OCI-LY7 (cell line): ENCODE data around the gene ZNF467. TPM values are rescaled to one million over a fixed set of nuclear protein-coding genes. Genes with fewer than 3 reads are reported as not detected.

Experiments
- BruUV-seq: library from RNA; stranded (reverse); fragments of 400-500 nt; replicated peaks from 2 replicates; lab custom pipeline; 2021; lab: Mats Ljungman, UMichigan
- CTCF ChIA-PET: fragments of 300-600 bp; sonication (Branson Sonifier 250); formaldehyde crosslinking; loops from one replicate; lab custom pipeline; 2022; ENCODE audit warnings: antibody characterized with exemption; ENCODE audit not compliant: unreplicated experiment; lab: Charles Lee
- POLR2A ChIA-PET: fragments of 300-600 bp; sonication (Branson Sonifier 250); formaldehyde crosslinking; loops from one replicate; lab custom pipeline; 2022; ENCODE audit warnings: antibody characterized with exemption; lab: Charles Lee
- DNase-seq: peaks from one replicate; pipeline ENCODE4 v3.0.0-alpha.2; 2015; ENCODE audit warnings: low spot score
- H2AFZ ChIP-seq: fragments of 200-600 bp; sonication (generic), shearing (Covaris generic); 2 replicates; pipeline ENCODE4 v1.6.1; 2014; ENCODE audit warnings: mild to moderate bottlenecking, antibody characterized with exemption, low read length, moderate library complexity
- H3K27ac ChIP-seq: fragments of 200-600 bp; sonication (generic); 2 replicates; pipeline ENCODE4 v1.5.1; 2014; ENCODE audit warnings: mixed run types, low read depth, mild to moderate bottlenecking, moderate library complexity, low read length, inconsistent platforms; ENCODE audit not compliant: poor library complexity, severe bottlenecking
- H3K36me3 ChIP-seq: fragments of 200-600 bp; sonication (generic); 2 replicates; pipeline ENCODE4 v1.6.1; 2014; ENCODE audit warnings: mild to moderate bottlenecking, antibody characterized with exemption, low read length, moderate library complexity, mixed read lengths; ENCODE audit not compliant: insufficient read depth
- H3K4me1 ChIP-seq: fragments of 200-600 bp; sonication (generic); 2 replicates; pipeline ENCODE4 v1.5.1; 2014; ENCODE audit warnings: mild to moderate bottlenecking, low read length; ENCODE audit not compliant: insufficient read depth, poor library complexity, severe bottlenecking
- H3K4me2 ChIP-seq: fragments of 200-600 bp; sonication (generic); 2 replicates; pipeline ENCODE4 v1.6.1; 2014; ENCODE audit warnings: mild to moderate bottlenecking, low read length
- H3K4me3 ChIP-seq: fragments of 200-600 bp; sonication (generic); 2 replicates; pipeline ENCODE4 v1.5.1; 2014; ENCODE audit warnings: mild to moderate bottlenecking, low read depth, low read length; ENCODE audit not compliant: poor library complexity, severe bottlenecking
- H3K79me2 ChIP-seq: fragments of 200-600 bp; sonication (generic); 2 replicates; pipeline ENCODE4 v1.6.1; 2016; ENCODE audit warnings: low read depth, mild to moderate bottlenecking, low read length, moderate library complexity, mixed read lengths; ENCODE audit not compliant: insufficient read depth
- H3K9me2 ChIP-seq: fragments of 200-600 bp; sonication (generic); 2 replicates; pipeline ENCODE4 v1.6.1; 2016; ENCODE audit warnings: mild to moderate bottlenecking, low read length, mixed read lengths; ENCODE audit not compliant: insufficient read depth
- H3K9me3 ChIP-seq: fragments of 200-600 bp; sonication (generic); 2 replicates; pipeline ENCODE4 v1.6.1; 2014; ENCODE audit warnings: mild to moderate bottlenecking, mixed run types, low read length, mixed read lengths
- H4K20me1 ChIP-seq: fragments of 200-600 bp; sonication (generic); 2 replicates; pipeline ENCODE4 v1.6.1; 2014; ENCODE audit warnings: mild to moderate bottlenecking, antibody characterized with exemption, low read length, moderate library complexity, mixed read lengths; ENCODE audit not compliant: insufficient read depth
- EZH2phosphoT487 ChIP-seq: fragments of 200-600 bp; sonication (generic); IDR thresholded peaks from 2 replicates; pipeline ENCODE4 v1.6.1; 2018; ENCODE audit warnings: low read depth, borderline replicate concordance, mild to moderate bottlenecking, mixed run types, antibody characterized with exemption, low read length, moderate library complexity, mixed read lengths
- intact Hi-C: fragments of 100-400 bp; cut with micrococcal nuclease; formaldehyde crosslinking; loops from one replicate; pipeline ENCODE4 v1.10.0; 2022; ENCODE audit not compliant: unreplicated experiment
- total RNA-seq, 2 experiments: library from RNA; depleted of rRNA in 1 of 2; stranded (reverse); fragments of >200 nt in 1 of 2; shearing (Covaris generic) in 1 of 2; gene quantifications; 2 replicates each; pipeline ENCODE4 v1.2.3, GENCODE V29; 2014 to 2022
- TF ChIP-seq, protein P1 (sequence below): fragments of 200-600 bp; sonication (generic); conservative IDR thresholded peaks from 2 replicates; pipeline ENCODE4 v1.5.1; 2014; ENCODE audit warnings: mild to moderate bottlenecking, antibody characterized with exemption, low read length, moderate library complexity, mixed read lengths

Gene ZNF467
- total RNA-seq, 2 experiments from 2014 or later = 0.22 to 0.40 TPM

- no peaks in the 10 kb centered on the region for H3K9me2 ChIP-seq
- TF ChIP-seq, protein P1, sequence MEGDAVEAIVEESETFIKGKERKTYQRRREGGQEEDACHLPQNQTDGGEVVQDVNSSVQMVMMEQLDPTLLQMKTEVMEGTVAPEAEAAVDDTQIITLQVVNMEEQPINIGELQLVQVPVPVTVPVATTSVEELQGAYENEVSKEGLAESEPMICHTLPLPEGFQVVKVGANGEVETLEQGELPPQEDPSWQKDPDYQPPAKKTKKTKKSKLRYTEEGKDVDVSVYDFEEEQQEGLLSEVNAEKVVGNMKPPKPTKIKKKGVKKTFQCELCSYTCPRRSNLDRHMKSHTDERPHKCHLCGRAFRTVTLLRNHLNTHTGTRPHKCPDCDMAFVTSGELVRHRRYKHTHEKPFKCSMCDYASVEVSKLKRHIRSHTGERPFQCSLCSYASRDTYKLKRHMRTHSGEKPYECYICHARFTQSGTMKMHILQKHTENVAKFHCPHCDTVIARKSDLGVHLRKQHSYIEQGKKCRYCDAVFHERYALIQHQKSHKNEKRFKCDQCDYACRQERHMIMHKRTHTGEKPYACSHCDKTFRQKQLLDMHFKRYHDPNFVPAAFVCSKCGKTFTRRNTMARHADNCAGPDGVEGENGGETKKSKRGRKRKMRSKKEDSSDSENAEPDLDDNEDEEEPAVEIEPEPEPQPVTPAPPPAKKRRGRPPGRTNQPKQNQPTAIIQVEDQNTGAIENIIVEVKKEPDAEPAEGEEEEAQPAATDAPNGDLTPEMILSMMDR = no peak
- no peak for TF ChIP-seq EZH2phosphoT487
- no peak overlapping the region for H2AFZ ChIP-seq
- no peaks in the 10 kb centered on the region for H3K4me1 ChIP-seq
- no peak overlapping the region for H3K27ac ChIP-seq
- H3K9me3 ChIP-seq = no peaks in the 10 kb centered on the region
- no TSS peak for BruUV-seq
- H3K36me3 ChIP-seq = no peaks in the 10 kb centered on the region
- no peak overlapping the region for H3K4me3 ChIP-seq
- no peak for DNase-seq
- CTCF ChIA-PET = no interaction called here
- H4K20me1 ChIP-seq = no peaks in the 10 kb centered on the region; the same call in 1 of the 2 replicates
- H3K79me2 ChIP-seq = no peaks in the 10 kb centered on the region
- POLR2A ChIA-PET = interaction anchor here (0.7 kb wide), 1 partner anchor 12 kb away, joined by 3 read pairs; no protein-coding TSS in a partner anchor
- intact Hi-C loops = no loop called here
- no peak overlapping the region for H3K4me2 ChIP-seq
Observed at GRCh38 chr7:149784251-149784608, 10.8 kb upstream of the ZNF467 start.

DNA sequence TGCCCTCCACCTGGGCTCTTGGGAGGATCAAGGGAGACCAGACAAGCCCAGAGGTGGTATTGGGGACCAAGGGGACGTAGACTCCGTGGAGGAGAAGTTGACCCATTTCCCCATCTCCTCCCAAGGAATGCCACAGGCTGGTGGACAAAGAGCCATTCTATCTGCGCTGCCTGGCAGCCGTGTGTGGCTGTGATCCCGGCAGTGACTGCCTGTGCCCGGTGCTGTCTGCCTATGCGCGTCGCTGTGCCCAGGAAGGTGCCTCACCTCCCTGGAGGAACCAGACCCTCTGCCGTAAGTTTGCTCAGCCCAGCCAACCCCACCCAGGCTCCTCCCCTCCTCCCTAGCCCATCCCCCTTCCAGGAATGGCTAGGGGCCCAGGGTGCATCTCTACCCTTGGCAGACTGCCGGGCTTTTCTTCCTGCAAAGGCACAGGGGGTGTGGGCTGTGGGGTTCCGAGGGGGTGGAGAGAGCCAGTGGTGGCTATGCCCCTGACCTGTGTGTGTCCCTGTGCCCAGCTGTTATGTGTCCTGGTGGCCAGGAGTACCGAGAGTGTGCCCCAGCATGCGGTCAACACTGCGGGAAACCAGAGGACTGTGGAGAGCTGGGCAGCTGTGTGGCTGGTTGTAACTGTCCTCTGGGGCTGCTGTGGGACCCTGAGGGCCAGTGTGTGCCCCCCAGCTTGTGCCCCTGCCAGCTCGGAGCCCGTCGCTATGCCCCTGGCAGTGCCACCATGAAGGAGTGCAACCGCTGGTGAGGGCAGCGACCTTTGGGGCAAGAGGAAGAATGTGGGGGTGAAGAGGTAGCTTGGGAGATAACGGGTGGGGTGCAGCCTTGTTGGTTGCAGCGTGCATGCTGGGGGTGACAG, 10.2 kb upstream of the ZNF467 start:
- H3K9me3 ChIP-seq = no peaks in the 10 kb centered on the region
- no peaks in the 10 kb centered on the region; the same call in 1 of the 2 replicates for H4K20me1 ChIP-seq
- no peak overlapping the region for H2AFZ ChIP-seq
- H3K36me3 ChIP-seq = no peaks in the 10 kb centered on the region
- no peak overlapping the region for H3K27ac ChIP-seq
- H3K79me2 ChIP-seq = no peaks in the 10 kb centered on the region
- no peak overlapping the region for H3K4me3 ChIP-seq
- no peaks in the 10 kb centered on the region for H3K4me1 ChIP-seq
- ChIA-PET CTCF (no interaction called here), POLR2A (no interaction called here)
- TF ChIP-seq, protein P1 = no peak
- TF ChIP-seq EZH2phosphoT487 = no peak
- H3K4me2 ChIP-seq = no peak overlapping the region
- BruUV-seq = no TSS peak
- intact Hi-C loops = no loop called here
- no peak for DNase-seq
- no peaks in the 10 kb centered on the region for H3K9me2 ChIP-seq

DNA sequence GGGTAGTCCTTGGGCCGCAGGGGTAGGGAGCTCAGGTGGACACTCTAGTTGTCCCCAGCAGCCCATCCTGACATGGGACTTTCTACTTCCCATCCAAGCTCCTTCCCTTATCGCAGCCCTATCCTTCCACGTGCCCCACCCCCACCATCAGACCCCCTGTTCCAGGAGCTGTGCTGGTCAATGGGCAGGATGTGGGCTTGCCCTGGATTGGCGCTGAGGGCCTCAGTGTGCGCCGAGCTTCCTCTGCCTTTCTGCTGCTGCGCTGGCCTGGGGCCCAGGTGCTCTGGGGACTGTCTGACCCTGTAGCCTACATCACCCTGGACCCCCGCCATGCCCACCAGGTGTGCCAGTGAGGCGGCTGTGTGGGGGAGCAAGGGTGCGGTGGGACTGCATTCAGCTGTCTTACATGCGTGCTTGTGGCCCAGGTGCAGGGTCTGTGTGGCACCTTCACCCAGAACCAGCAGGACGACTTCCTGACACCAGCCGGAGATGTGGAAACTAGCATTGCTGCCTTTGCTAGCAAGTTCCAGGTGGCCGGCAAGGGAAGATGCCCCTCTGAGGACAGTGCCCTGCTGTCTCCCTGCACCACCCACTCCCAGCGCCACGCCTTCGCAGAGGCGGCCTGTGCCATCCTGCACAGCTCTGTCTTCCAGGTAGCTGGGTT, 9.4 kb upstream of the ZNF467 start:
- CTCF ChIA-PET = no interaction called here
- TF ChIP-seq, protein P1 = no peak
- TF ChIP-seq EZH2phosphoT487 = no peak
- Histone ChIP-seq H3K27ac (no peak overlapping the region), H2AFZ (no peak overlapping the region), H3K4me1 (no peaks in the 10 kb centered on the region), H4K20me1 (no peaks in the 10 kb centered on the region; the same call in 1 of the 2 replicates), H3K4me2 (no peak overlapping the region), H3K4me3 (no peak overlapping the region), H3K36me3 (no peaks in the 10 kb centered on the region), H3K9me3 (no peaks in the 10 kb centered on the region), H3K79me2 (no peaks in the 10 kb centered on the region), H3K9me2 (no peaks in the 10 kb centered on the region)
- intact Hi-C loops = no loop called here
- no peak for DNase-seq
- POLR2A ChIA-PET = no interaction called here
- no TSS peak for BruUV-seq
